ENCODE results near the gene ADGRL3. TPM values are rescaled to one million over a fixed set of nuclear protein-coding genes. Genes with fewer than 3 reads are reported as not detected.

ADGRL3 gene
- total and polyA plus RNA-seq, 2 donors (not counting 1 experiment from before 2014, with no cell fraction given): not detected

- Histone ChIP-seq H3K36me3 (replicated peaks in 1 of 2; ENCODE audit: control extremely low read depth in 1 of 2, control insufficient read depth in 1 of 2, extremely low read depth in 1 of 2, insufficient read depth in 2 of 2, low read length in 1 of 2) (no peaks in the 10 kb centered on the region), H3K27ac (ENCODE audit: low read length in 2 of 2) (no peak overlapping the region), H3K9me3 (ENCODE audit: control extremely low read depth in 1 of 3, control insufficient read depth in 2 of 3, insufficient read depth in 1 of 3, low read length in 2 of 3) (peaks cover 0 to 9% (median 0%) of the 10 kb centered on the region in 3 donors), H3K79me2 (ENCODE audit: control insufficient read depth, insufficient read depth, low read length) (no peaks in the 10 kb centered on the region), H3K27me3 (replicated peaks in 1 of 4; ENCODE audit: control extremely low read depth in 1 of 4, control insufficient read depth in 3 of 4, insufficient read depth in 4 of 4, low read length in 3 of 4) (no peaks in the 10 kb centered on the region), H4K20me1 (ENCODE audit: control insufficient read depth, insufficient read depth, low read length, poor library complexity, severe bottlenecking) (no peaks in the 10 kb centered on the region), H2AFZ (ENCODE audit: insufficient read depth, low read depth, low read length, poor library complexity, severe bottlenecking) (no peak overlapping the region), H3K4me1 (ENCODE audit: control insufficient read depth in 2 of 2, insufficient read depth in 2 of 2, low read length in 2 of 2) (no peaks in the 10 kb centered on the region), H3K4me2 (replicated peaks; ENCODE audit: low read depth, low read length, poor library complexity, severe bottlenecking) (no peak overlapping the region), H3K9ac (ENCODE audit: low read length) (no peak overlapping the region), H3K4me3 (ENCODE audit: control extremely low read depth in 1 of 5, extremely low read depth in 1 of 5, insufficient read depth in 1 of 5, low read depth in 2 of 5, low read length in 4 of 5) (no peak overlapping the region)
- POLR2A ChIA-PET: no interaction called here
- no CpG with 5 or more reads among the region's 5 CpGs for WGBS (ENCODE audit: insufficient coverage)
- intact Hi-C loops (cut with micrococcal nuclease): no loop called here
- peaks cover 2% of the 10 kb centered on the region for H3K9me3 Mint-ChIP-seq (ENCODE audit: insufficient read depth)
- TF ChIP-seq EZH2 (IDR thresholded peaks at IDR 0.05; ENCODE audit: borderline replicate concordance, insufficient read depth, low read depth, low read length, poor library complexity, severe bottlenecking): no peak
- no peak for TF ChIP-seq CTCF (IDR thresholded peaks at IDR 0.05)
- no peak overlapping the region for H3K27ac Mint-ChIP-seq
- DNase-seq (no peak), ATAC-seq (ENCODE audit: low read depth) (no peak)
- CTCF ChIA-PET: no interaction called here
- H3K27me3 Mint-ChIP-seq: no peaks in the 10 kb centered on the region
- H3K4me3 Mint-ChIP-seq: no peak overlapping the region
- H3K4me1 Mint-ChIP-seq: no peaks in the 10 kb centered on the region
These were observed 390.8 kb downstream of the ADGRL3 start for GRCh38 chr4:61590881-61591280.

- CTCF ChIA-PET: no interaction called here
- WGBS (ENCODE audit: insufficient coverage): no CpG with 5 or more reads among the region's 5 CpGs
These were observed 396.6 kb downstream of the ADGRL3 start for GRCh38 chr4:61596606-61597340.

More at GRCh38 chr4:61596606-61597340, 396.6 kb downstream of the ADGRL3 start:
- H3K27me3 ChIP-seq (replicated peaks in 1 of 4; ENCODE audit: control extremely low read depth in 1 of 4, control insufficient read depth in 3 of 4, insufficient read depth in 4 of 4, low read length in 3 of 4): no peaks in the 10 kb centered on the region
- no peaks in the 10 kb centered on the region for H3K79me2 ChIP-seq (ENCODE audit: control insufficient read depth, insufficient read depth, low read length)
- no peak overlapping the region for H2AFZ ChIP-seq (ENCODE audit: insufficient read depth, low read depth, low read length, poor library complexity, severe bottlenecking)
- no peak overlapping the region for H3K27ac ChIP-seq (ENCODE audit: low read length in 2 of 2)
- no peaks in the 10 kb centered on the region for H3K4me1 ChIP-seq (ENCODE audit: control insufficient read depth in 2 of 2, insufficient read depth in 2 of 2, low read length in 2 of 2)
- H4K20me1 ChIP-seq (ENCODE audit: control insufficient read depth, insufficient read depth, low read length, poor library complexity, severe bottlenecking): no peaks in the 10 kb centered on the region
- Mint-ChIP-seq H3K4me1 (no peaks in the 10 kb centered on the region), H3K4me3 (no peak overlapping the region), H3K27me3 (no peaks in the 10 kb centered on the region), H3K9me3 (ENCODE audit: insufficient read depth) (no peaks in the 10 kb centered on the region), H3K27ac (no peak overlapping the region)
- TF ChIP-seq EZH2 (IDR thresholded peaks at IDR 0.05; ENCODE audit: borderline replicate concordance, insufficient read depth, low read depth, low read length, poor library complexity, severe bottlenecking) (no peak), CTCF (IDR thresholded peaks at IDR 0.05) (no peak)
- DNase-seq (no peak), ATAC-seq (ENCODE audit: low read depth) (no peak)
- no peaks in the 10 kb centered on the region for H3K36me3 ChIP-seq (replicated peaks in 1 of 2; ENCODE audit: control extremely low read depth in 1 of 2, control insufficient read depth in 1 of 2, extremely low read depth in 1 of 2, insufficient read depth in 2 of 2, low read length in 1 of 2)
- peaks cover 0 to 9% (median 0%) of the 10 kb centered on the region in 3 donors for H3K9me3 ChIP-seq (ENCODE audit: control extremely low read depth in 1 of 3, control insufficient read depth in 2 of 3, insufficient read depth in 1 of 3, low read length in 2 of 3)
- intact Hi-C loops (cut with micrococcal nuclease): no loop called here
- H3K9ac ChIP-seq (ENCODE audit: low read length): no peak overlapping the region
- no peak overlapping the region for H3K4me2 ChIP-seq (replicated peaks; ENCODE audit: low read depth, low read length, poor library complexity, severe bottlenecking)
- H3K4me3 ChIP-seq (ENCODE audit: control extremely low read depth in 1 of 5, extremely low read depth in 1 of 5, insufficient read depth in 1 of 5, low read depth in 2 of 5, low read length in 4 of 5): no peak overlapping the region
- POLR2A ChIA-PET: no interaction called here

Measured in B cell (primary cell).